GM12865 (cell line): ENCODE data around the gene GSTA1.
"Not testable (repeated sequence)": the region's sequence is repeated elsewhere in the genome, so short reads cannot be mapped to it uniquely, and the experiment has no call there.

Experiments
- DNase-seq: peaks from one replicate; pipeline ENCODE4 v3.0.0; 2010; ENCODE audit warnings: low read depth
- H3K4me3 ChIP-seq: 2 replicates; pipeline ENCODE4 v1.5.1; 2011; ENCODE audit warnings: mild to moderate bottlenecking, low read depth, low read length, control low read depth
- CTCF ChIP-seq: IDR thresholded peaks from 2 replicates; pipeline ENCODE4 v1.5.1; 2011; ENCODE audit warnings: low read length, control low read depth, low read depth, inconsistent platforms; ENCODE audit not compliant: insufficient read depth; ENCODE audit errors: missing control alignments

GSTA1 gene

GRCh38 chr6:52788478-52788877 lies 15.1 kb downstream of the GSTA1 start:
- no peak for DNase-seq
- H3K4me3 ChIP-seq, result no peak overlapping the region

GRCh38 chr6:52787917-52788316 lies 15.7 kb downstream of the GSTA1 start:
- no peak overlapping the region for H3K4me3 ChIP-seq
- no peak for TF ChIP-seq CTCF
- no peak for DNase-seq

More at GRCh38 chr6:52788478-52788877, 15.1 kb downstream of the GSTA1 start:
- no peak for TF ChIP-seq CTCF

GRCh38 chr6:52786249-52786956 lies 17.2 kb downstream of the GSTA1 start:
- no peak for TF ChIP-seq CTCF
- H3K4me3 ChIP-seq, result no peak overlapping the region
- no peak for DNase-seq

GRCh38 chr6:52782696-52783274 lies 20.8 kb downstream of the GSTA1 start:
- DNase-seq, H3K4me3 ChIP-seq: not testable (repeated sequence)

GRCh38 chr6:52782209-52782608 lies 21.4 kb downstream of the GSTA1 start:
- DNase-seq, H3K4me3 ChIP-seq: not testable (repeated sequence)

GRCh38 chr6:52779237-52779636 lies 24.4 kb downstream of the GSTA1 start:
- no peak for DNase-seq
- no peak for TF ChIP-seq CTCF
- H3K4me3 ChIP-seq, result no peak overlapping the region

- DNase-seq, H3K4me3 ChIP-seq: not testable (repeated sequence)
Observed at GRCh38 chr6:52776711-52777351, 26.8 kb downstream of the GSTA1 start.

- not testable (repeated sequence) for DNase-seq
Observed at GRCh38 chr6:52769399-52769798, 34.2 kb downstream of the GSTA1 start.

GRCh38 chr6:52767658-52768057 lies 36.0 kb downstream of the GSTA1 start:
- not testable (repeated sequence) for DNase-seq, H3K4me3 ChIP-seq

More at GRCh38 chr6:52769399-52769798, 34.2 kb downstream of the GSTA1 start:
- not testable (repeated sequence) for H3K4me3 ChIP-seq

- DNase-seq, H3K4me3 ChIP-seq: not testable (repeated sequence)
Observed at GRCh38 chr6:52763322-52763916, 40.2 kb downstream of the GSTA1 start, which contains the start of gene GSTA2. Gene GSTA2 (minus strand): TSS chr6:52763475. CDS start chr6:52757947, 5,528 bp downstream.

GRCh38 chr6:52761673-52762491 lies 41.7 kb downstream of the GSTA1 start:
- not testable (repeated sequence) for H3K4me3 ChIP-seq

More at GRCh38 chr6:52761673-52762491, 41.7 kb downstream of the GSTA1 start:
- not testable (repeated sequence) for DNase-seq
